ENCODE results near the gene PNN. TPM values are rescaled to one million over a fixed set of nuclear protein-coding genes. Genes with fewer than 3 reads are reported as not detected.

Gene PNN
- total RNA-seq, 2 donors from 2014 or later, result 29.8 to 32.7 TPM

DNA sequence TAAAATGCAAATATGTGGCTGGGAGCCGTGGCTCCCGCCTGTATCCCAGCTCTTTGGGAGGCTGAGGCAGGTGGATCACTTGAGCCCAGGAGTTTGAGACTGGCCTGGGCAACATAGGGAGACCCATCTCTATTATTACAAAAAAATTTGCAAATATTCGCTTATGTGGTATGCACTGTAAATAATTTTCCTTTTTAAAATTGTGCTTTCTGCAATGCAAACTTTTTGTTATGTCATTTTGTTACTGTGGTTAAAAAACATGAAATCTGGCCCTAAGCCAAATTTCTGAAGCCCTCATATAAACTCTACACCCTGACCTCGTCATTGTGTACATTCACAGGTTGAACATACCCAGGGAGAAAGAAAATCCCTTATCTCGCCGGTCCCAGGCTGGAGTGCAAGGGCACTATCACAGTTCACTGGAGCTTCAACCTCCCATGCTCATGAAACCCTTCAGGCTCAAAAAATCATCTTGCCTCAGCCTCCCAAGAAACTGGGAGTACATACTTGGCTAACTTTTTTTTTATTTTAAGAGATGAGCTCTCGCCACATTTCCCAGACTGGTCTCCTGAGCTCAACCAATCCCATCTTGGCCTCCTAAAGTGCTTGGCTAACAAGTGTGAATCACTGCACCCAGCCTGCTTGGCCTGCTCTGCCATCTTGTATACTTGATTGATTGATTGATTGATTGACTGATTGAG lies 29.6 kb upstream of the PNN start:
- intact Hi-C loops (cut with DNase I), result no loop called here
- H3K4me3 ChIP-seq, result no peak overlapping the region
- no peaks in the 10 kb centered on the region for H3K27me3 ChIP-seq (replicated peaks; ENCODE audit: insufficient read depth)
- TF ChIP-seq CTCF (IDR thresholded peaks at IDR 0.05), result no peak
- TF ChIP-seq POLR2A (IDR thresholded peaks at IDR 0.05), result no peak
- TF ChIP-seq POLR2AphosphoS5 (IDR thresholded peaks at IDR 0.05), result no peak
- no peaks in the 10 kb centered on the region for H3K9me3 ChIP-seq
- DNase-seq (ENCODE audit: low spot score), result no peak
- no peaks in the 10 kb centered on the region for H3K36me3 ChIP-seq
- H3K27ac ChIP-seq, result no peak overlapping the region
- no peaks in the 10 kb centered on the region for H3K4me1 ChIP-seq (replicated peaks)
- WGBS, result 77% methylated on average over 7 of the region's 7 CpGs

- H3K4me3 ChIP-seq, result no peak overlapping the region
- no peaks in the 10 kb centered on the region for H3K27me3 ChIP-seq (replicated peaks; ENCODE audit: insufficient read depth)
- no peak for DNase-seq (ENCODE audit: low spot score)
- TF ChIP-seq POLR2A (IDR thresholded peaks at IDR 0.05) (no peak), CTCF (IDR thresholded peaks at IDR 0.05) (no peak), POLR2AphosphoS5 (IDR thresholded peaks at IDR 0.05) (no peak)
- no peaks in the 10 kb centered on the region for H3K4me1 ChIP-seq (replicated peaks)
- H3K27ac ChIP-seq, result no peak overlapping the region
- no peaks in the 10 kb centered on the region for H3K9me3 ChIP-seq
- peaks cover 0 to 7% of the 10 kb centered on the region in 2 donors for H3K36me3 ChIP-seq
- WGBS, result 93% methylated on average over 9 of the region's 9 CpGs
- intact Hi-C loops (cut with DNase I), result no loop called here
Measured at GRCh38 chr14:39154594-39155189, 20.4 kb upstream of the PNN start.

DNA sequence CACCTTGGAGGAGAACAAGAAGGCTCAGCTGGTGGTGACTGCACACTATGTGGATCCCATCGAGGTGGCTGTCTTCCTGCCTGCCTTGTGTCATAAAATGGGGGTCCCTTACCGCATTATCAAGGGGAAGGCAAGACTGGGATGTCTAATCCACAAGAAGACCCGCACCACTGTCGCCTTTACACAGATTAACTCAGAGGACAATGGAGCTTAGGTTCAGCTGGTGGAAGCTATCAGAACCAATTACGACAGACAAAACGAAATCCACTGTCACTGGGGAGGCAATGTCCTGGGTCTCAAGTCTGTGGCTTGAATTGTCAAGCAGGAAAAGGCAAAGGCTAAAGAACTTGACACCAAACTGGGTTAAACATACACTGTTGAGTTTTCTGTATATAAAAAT lies 17.6 kb upstream of the PNN start:
- no peaks in the 10 kb centered on the region for H3K27me3 ChIP-seq (replicated peaks; ENCODE audit: insufficient read depth)
- no peak overlapping the region for H3K27ac ChIP-seq
- H3K36me3 ChIP-seq, result peaks cover 0 to 7% of the 10 kb centered on the region in 2 donors
- intact Hi-C loops (cut with DNase I), result no loop called here
- no peaks in the 10 kb centered on the region for H3K9me3 ChIP-seq
- 97% methylated on average over 6 of the region's 6 CpGs for WGBS
- H3K4me1 ChIP-seq (replicated peaks), result no peaks in the 10 kb centered on the region
- TF ChIP-seq POLR2A (IDR thresholded peaks at IDR 0.05), result no peak
- TF ChIP-seq POLR2AphosphoS5 (IDR thresholded peaks at IDR 0.05), result no peak
- no peak for TF ChIP-seq CTCF (IDR thresholded peaks at IDR 0.05)
- DNase-seq (ENCODE audit: low spot score), result no peak
- no peak overlapping the region for H3K4me3 ChIP-seq

GRCh38 chr14:39158222-39158858 lies 16.7 kb upstream of the PNN start:
- 86% methylated on average over 6 of the region's 6 CpGs for WGBS
- TF ChIP-seq CTCF (IDR thresholded peaks at IDR 0.05) (no peak), POLR2A (IDR thresholded peaks at IDR 0.05) (no peak)
- intact Hi-C loops (cut with DNase I), result no loop called here
- no peaks in the 10 kb centered on the region for H3K9me3 ChIP-seq
- H3K4me3 ChIP-seq, result no peak overlapping the region
- H3K27ac ChIP-seq, result no peak overlapping the region
- H3K36me3 ChIP-seq, result peaks cover 0 to under 1% of the 10 kb centered on the region in 2 donors
- H3K4me1 ChIP-seq (replicated peaks), result no peaks in the 10 kb centered on the region
- H3K27me3 ChIP-seq (replicated peaks; ENCODE audit: insufficient read depth), result no peaks in the 10 kb centered on the region
- DNase-seq (ENCODE audit: low spot score), result no peak
